Activated T-helper 1 cell treated with anti-CD3 and anti-CD28 coated beads, Interleukin-2, amount 50 U/mL, for 16 hours (primary cell): Measurements from ENCODE around the gene SLX4.

Experiments
- DNase-seq, 2 donors: peaks; one replicate each; pipeline ENCODE4 v3.0.0-alpha.2; 2020; ENCODE audit warnings: low read depth in 1 of 2, low spot score in 1 of 2

SLX4 gene

DNA sequence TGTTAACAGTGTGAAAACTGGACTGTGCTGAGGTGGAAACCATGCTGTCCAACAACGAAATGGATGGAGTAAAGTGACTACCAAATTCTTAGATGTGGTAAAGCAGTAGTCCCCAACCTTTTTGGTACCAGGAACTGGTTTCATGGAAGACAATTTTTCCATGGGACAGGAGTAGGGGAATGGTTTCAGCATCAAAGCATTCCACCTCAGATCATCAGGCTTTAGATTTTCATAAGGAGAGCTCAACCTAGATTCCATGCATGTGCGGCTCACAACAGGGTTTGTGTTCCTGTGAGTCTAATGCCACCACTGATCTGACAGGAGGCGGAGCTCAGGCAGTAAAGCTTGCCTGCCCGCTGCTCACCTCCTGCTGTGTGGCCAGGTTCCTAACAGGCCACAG, 11.5 kb downstream of the SLX4 start:
- no peak for DNase-seq

DNA sequence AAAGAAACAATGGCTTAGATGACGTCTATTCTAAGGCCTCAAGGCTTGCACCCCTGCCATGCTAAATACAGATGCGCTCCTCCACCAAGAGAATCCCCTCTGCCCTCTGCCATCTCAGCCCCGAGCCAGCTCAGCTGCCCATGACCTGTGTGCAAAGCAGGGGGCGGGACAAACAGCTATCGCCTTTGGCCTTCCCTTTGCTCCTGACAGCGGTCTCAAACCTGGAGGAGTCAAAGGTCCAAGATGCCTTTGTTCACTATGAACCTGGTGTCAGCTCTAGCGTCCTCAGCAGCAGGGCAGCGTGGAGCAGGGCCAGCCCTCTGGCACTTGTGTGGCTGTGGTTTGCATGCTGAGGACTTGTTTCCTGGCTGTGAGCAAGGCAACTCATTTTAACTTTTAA, 12.3 kb downstream of the SLX4 start:
- no peak for DNase-seq

DNA sequence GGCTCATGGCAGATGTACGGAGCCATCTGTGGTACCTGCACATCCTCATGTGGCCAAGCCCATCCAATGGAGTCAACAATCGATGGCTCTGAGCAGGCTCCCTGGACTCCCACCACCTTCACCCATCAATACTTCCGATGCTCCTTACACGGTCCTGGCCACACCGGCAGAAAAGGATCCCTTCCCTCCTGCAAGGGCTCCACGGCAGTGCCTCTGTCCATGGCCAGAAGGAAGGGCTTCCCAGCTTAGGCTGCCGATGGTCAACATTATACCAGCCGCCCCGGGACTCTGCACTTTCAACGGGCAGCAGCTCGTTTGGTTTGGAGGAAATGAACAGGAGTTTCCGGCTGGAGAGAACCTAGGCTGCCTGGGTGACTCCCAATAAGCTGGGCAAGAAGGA, 13.2 kb downstream of the SLX4 start:
- DNase-seq = no peak

DNA sequence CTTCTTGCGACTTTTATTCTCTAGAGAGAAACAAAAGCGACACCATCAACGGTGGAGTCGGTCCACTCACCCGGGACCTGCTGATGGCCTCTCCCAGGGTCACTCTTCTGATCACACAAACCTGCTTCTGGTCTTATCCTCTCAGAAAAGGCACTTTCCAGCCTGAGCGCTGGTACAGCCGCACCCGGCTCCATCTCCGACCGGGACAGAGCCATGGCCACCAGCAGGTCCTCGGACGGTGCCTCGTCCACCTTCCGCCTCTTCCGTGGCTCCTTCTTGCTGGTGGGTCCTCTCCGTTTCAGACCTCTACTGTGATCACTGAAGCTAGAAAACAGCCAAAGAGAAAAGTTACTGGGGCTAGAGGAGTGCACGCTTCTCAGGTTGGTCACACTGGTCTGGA, 13.7 kb downstream of the SLX4 start:
- DNase-seq = no peak

DNA sequence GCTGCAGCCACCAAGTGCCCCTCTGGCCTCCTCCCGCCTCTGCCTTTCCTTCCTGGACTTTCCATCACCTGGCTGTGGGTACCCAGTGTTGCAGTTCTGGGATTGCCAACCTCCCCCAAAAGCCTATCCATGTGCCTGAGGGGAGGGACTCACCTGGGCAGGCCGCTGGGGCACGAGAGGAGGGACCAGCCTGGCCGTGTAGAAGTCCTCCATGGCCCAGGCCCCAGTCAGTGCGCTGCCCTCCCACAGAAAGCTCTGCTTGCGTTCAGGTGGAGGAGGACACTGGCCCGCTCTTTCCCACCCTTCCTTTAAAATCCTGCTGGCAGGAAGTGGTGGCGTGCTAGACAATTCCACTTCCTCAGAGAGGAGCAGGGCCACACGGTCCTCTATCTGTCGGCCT, 14.2 kb downstream of the SLX4 start:
- no peak for DNase-seq

DNA sequence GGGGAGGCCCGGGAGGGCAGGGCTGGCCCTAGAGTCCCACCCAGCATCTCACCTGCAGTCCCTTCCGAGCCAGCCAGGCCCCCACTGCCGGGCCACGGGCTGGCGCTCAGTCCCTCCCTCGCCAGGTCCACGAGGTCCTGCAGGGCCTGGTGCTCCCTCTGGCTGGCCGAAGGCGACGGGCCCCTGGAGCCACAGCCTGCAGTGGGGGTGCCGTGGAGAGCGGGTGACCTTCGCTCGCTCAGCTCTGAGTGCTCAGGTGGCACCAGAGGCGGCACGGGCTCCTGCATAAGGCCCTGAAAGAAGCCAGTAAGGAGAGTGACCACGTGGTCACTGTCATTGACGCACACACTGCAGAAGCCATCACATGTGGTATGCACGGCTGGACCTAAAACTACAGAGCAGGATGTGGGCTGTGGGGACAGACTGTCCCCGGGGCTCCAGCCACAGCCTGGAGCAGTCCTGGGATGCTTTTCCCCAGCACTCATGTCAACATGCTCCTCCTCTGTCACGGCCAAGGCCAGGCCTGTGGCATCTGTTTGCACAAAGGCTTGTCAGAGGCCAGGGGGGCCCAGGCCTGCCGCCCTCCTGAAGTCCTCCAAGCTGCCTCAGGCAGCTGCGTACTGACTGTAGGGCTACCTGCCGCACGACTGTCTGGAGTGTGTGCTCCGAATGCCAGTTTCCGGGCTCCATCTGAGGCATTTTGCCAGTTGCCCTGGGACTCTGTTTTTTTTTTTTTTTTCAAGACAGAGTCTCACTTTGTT, 15.1 kb downstream of the SLX4 start:
- DNase-seq = no peak

DNA sequence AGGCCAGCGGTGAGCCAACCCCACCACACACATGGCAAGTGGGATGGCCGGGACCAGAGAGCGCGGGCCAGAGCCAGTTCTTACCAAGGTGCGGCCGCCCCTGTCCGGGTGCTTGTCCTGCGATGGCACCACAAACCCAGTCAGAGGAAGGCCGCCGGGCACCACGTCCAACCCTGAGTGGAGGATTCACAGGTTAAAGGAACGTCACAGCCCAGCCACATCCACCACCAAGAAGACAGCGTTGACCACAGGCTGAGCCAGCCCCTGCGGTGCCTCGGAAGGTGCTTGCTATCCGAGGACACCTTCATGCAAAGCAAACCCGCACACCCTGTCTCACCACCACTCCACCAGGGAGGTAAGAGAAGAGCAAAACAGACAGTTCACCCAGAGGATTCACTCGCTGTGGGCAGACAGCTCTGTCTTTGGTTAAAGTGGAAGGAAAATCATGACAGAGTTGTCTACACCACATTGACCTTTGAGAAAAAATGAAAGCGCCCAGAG, 15.8 kb downstream of the SLX4 start:
- DNase-seq = no peak

DNA sequence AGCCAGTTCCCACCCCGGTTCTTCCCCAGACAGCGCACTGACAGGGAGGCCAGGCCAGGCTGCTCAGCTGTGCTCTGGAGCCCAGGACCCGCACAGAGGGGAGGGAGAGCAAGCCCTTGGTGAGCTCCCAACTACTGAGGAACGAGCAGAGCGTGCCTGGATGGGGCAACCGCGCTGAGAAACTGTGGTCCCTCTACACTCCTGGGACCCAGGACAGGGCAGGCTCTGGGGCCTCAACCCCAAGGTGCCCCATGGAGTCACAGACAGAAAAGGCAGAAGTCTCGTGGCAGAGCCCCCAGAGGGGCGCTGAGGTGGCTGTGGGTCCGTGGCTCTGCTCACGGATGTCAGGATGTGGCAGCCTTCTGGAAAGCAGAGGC, 16.3 kb downstream of the SLX4 start:
- no peak for DNase-seq

DNA sequence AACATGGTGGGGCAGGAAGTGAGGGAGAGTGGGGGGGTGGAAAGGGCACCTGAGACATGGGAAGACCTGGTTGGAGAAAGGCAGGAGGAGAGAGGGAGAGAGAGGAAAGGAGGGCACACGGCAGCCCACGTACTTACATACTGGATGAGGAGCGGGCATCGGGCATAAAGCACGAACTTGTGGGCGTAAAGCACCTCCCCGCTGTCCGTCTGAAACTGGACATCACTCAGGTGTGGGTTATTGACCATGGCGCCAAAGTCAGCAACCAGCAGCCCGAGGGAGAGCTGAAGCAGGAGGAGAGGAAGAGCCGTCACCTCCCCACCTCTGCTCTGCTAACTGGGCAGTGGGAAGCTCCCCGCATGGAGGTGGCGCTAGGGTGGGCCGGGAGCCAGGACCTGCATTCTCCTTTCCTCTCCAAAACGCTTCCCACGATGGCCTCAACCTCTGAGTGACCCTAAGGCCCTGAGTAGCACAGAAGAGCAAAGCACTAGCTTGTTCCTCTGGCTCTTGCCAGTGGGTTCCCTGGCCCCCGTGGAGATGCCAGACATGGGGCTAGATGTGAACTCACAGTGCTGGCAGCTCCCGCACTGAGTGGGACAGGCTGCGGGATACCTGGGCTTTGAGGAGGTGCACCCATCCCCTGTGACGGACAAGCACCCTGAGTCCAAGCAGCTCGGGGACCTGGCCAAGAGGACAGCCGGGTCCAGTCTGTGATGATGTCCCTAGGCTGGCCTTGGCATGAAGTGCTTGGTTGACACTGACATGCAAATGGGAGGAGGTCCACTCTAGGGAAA, 16.9 kb downstream of the SLX4 start:
- DNase-seq = no peak

DNA sequence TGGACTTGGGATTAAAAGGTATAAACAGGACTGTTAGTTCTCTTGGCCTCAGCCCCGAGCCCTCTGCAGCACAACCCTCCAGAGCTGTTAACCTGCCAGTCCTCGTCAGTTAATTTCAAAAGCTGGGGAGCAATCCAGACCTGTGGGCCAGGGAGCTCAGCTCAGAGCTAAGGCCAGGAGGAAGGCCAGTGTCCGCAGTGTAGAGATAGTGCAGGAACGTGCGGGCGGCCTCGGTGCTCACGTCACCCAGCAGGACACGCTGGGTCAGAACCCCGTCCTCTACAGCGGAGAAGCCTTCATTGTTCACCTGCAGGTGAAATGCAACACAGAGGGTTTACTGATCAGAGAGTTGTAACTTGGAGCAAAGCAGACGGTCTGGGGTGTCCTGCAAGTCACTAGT, 18.8 kb downstream of the SLX4 start:
- DNase-seq = no peak

DNA sequence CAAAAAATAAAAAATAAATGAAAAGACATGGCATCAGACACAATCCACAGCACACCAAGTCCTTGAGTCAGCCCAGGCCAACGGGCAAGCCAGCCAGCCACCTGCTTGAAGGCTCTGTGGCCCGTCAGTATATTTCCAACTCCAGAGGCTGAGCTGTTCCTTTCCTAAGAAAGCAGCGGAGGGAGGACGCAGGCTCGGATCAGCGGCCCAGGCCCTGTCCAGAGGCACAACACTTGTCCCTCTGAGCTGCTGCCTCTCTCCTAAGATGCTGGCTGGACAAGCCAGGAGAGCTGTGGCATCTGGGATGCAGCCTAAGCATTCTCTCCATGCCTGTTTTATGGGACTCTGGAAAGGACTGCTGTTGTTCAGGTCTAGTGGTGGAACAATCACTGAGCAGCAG, 19.4 kb downstream of the SLX4 start:
- DNase-seq = no peak

DNA sequence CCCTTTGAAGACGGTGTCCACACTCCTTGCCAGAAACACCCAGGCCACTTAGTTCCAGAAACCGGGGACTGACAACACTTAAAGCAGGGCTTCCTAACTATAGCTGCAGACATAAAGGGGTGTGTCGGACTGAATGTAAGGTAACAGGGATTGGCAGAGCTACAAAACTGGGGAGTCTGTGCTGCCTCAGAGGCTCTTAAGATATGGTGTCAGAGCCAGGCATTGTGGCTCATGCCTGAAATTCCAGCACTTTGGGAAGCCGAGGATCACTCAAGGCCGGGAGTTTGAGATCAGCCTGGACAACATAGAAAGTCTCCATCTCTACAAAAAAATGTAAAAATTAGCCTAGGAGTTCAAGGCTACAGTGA, 20.0 kb downstream of the SLX4 start:
- DNase-seq = no peak

DNA sequence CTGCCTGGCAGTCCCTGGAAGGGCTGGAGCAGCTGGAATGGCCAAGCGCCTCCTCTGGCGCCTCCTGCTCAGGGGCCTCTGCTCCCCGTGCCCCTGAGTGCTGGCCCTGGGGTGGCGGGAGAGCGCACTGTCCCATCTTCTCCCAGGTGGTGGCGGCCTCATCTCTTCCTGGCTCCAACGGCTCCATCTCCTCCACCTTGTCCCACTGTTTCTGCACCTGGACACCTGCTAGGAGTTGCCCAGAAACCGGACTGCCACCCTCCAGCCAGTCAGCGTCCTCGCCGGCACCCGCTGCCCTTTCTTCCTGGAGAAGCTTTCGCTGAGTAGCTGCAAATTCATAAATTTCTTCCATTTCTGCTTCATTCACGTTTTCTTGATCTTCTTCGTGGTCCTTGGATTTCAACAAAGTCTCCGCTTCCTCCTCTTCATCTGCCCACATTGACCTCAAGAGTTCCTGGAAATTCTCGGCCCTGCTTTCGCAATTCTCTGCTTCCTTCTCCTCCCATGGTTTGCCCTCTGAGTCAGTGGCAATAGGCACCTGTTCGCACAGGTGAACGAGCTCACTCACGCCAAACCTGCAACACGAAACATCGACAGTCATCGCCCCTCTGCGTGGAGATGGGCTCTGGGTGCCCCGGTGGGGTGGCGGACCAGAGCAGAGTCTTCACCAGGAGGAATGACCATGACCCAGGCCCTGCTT, 20.5 kb downstream of the SLX4 start:
- no peak for DNase-seq

DNA sequence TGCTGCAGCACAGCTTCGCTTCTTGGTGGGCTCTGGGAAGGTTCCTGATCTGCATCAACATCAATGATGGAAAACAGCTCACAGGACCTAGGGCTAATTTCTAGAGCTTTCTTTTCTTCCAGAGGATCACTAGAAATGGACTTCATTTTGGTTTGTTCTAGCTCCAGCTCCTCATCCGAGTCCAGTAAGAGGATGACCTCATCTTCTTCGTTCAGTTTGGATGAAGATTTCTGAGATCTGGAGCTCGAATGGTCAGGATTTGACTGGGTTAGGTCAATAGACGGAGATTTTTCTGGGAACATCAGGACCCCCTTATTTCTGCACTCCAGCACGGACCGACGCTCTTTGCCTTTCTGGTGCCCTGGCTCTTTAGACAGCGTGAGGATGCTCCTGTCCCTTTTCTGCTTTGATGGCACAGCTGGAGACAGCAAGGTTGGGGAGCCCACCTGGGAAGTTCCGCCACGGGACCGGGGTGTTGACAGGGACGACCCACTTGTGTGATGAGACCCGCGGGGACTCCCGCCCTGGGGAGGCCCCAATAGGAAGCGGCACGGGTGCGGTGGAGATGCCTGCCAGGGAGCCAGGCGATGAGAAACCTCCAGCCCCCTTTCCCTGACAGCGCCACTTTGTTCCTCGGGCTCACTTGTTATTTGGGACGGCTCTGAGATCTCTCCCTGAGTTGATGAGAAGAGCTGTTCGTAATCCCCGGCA, 21.3 kb downstream of the SLX4 start:
- no peak for DNase-seq

DNA sequence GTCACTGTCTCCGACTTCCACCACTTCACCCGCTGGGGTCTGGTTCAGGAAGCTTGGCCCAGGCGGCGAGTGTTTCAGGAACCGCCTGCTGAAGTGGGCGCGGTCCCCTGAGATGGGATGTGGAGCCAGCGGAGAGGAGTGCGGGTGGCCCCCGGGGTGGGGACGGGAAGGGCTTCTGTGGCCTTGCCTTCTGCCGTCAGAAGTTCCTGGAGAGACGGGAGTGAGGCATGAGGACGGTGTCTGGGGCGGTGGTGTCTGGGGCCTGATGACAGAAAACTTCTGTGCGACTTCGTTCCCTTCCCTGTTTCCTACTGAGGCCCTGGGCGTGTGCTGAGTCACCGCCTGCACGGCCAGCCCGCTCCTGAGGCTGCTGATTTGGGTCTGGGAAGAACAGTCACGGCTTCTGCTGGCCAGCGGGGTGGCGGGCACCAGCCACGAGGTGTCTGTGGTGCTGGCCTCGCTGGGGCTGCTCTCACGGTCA, 21.9 kb downstream of the SLX4 start:
- no peak for DNase-seq

DNA sequence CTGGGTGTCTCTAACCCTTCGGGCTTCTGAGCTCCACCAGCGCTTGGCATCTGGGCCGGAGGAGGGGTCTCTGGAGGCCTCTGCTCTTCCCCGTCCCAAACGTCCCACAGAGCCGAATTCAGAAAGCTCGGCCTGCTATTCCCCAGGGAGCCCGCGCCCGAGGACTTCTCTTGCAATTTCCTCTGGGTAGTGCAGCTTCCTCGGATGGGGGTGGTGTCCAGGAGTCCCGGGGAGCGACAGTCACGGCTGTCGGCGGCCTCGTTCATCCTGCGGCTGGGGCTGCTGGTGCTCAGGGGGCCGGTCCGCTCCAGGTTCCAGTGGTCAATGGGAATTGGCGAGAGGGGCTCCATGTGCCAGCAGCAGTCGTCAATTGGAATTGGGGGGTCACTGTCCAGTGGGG, 22.4 kb downstream of the SLX4 start:
- DNase-seq = no peak

DNA sequence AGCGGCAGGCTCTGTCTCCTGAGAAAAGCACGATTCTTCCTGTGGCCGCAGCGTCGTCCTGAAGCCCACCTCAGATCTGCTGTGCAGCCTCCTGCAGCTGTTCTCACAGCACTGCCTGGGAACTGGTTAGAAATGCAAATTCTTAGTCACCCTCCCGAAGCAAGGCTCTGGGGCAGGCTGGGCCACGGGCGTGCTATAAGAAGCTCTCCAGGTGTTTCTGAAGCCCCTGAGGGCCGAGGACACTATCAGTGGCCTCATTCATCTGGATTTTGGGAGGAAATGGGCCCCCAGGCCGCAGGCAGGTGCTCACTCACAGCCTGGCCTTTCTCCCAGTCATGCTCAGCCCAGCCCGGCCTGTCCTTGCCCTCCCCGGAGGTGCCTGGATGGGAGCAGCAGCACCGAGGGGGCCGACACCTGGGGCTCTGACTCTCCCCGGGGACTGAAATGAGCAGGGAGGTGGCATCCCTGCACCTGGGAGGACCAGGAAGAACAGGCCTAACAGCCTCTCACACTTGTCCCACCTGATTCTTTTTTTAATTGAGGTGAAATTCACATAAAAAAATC, 23.8 kb downstream of the SLX4 start:
- DNase-seq = no peak

DNA sequence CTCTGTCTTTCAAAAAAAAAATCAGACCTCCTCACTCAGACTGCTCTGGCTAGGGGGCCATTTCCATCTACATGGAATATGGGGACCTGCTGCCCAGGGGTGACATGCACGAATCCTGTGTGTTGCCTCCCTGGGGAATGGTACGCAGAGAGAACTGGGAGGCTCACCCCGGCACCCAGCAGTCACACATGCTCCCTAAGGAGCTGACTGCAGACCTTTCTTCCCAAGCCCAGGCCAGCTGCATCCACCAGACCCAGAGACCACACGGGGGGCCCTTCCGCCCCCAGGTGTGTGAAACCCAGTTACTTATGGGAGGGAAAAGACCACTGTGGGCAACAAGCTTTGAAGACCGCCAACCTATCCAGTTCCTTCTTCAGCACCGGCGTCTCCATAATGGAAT, 27.0 kb downstream of the SLX4 start:
- no peak for DNase-seq

DNA sequence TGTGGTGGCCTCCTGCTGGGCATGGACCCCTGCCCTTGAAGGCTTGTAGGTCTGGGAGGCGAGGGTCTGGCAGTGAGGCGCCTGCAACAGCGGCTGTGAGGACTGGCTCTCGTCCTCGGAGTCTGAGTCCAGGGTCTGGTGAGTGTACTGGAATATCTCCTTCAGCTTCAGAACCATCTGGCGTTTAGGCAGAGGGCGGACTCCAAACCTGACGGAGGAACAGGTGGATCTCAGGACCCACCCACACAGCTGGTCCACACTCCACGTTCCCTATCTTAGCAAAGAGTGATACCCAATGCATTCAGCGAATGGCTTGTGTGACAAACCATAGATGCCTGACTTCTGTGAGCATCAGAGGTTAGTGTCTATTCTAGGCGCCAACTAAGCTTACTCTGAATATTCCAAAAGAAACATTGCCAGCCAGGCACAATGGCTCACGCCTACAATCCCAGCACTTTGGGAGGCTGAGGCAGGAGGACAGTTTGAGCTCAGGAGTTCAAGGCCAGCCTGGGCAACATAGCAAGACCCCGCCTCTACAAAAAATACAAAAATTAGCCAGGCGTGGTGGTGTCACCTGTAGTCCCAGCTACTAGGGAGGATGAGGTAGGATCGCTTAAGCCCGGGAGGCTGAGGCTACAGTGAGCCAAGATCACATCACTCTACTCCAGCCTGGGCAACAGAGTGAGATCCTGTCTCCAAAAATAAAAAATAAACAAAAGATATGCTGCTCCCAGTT, 27.9 kb downstream of the SLX4 start:
- DNase-seq = no peak
